Testis (tissue), 2 donors: ENCODE measurements around the gene TRIP10.

ENCODE experiments used
- CTCF ChIP-seq, 3 experiments: fragments of 450-650 bp in 2 of 3; fragments of 200-600 bp in 1 of 3; sonication (generic) in 1 of 3; IDR thresholded peaks; one replicate each; pipeline ENCODE4 v1.5.1; 2016 to 2019; ENCODE audit warnings: antibody characterized with exemption in 3 of 3, mild to moderate bottlenecking in 2 of 3, moderate library complexity in 1 of 3
- POLR2A ChIP-seq: fragments of 450-650 bp; IDR thresholded peaks from one replicate; pipeline ENCODE4 v1.6.1; 2017; ENCODE audit warnings: antibody characterized with exemption, mild to moderate bottlenecking, moderate library complexity

- TF ChIP-seq CTCF (IDR thresholded peaks at IDR 0.05) (no peak), POLR2A (no peak)
These were observed 45.8 kb upstream of the TRIP10 start for GRCh38 chr19:6693681-6694080.
